ENCODE measurements around the gene DRC7. TPM values are rescaled to one million over a fixed set of nuclear protein-coding genes. Genes with fewer than 3 reads are reported as not detected.

DRC7 gene
- polyA plus RNA-seq, 1 donor (not counting 4 experiments of a cell fraction or from before 2014, with no cell fraction given): not detected

DNA sequence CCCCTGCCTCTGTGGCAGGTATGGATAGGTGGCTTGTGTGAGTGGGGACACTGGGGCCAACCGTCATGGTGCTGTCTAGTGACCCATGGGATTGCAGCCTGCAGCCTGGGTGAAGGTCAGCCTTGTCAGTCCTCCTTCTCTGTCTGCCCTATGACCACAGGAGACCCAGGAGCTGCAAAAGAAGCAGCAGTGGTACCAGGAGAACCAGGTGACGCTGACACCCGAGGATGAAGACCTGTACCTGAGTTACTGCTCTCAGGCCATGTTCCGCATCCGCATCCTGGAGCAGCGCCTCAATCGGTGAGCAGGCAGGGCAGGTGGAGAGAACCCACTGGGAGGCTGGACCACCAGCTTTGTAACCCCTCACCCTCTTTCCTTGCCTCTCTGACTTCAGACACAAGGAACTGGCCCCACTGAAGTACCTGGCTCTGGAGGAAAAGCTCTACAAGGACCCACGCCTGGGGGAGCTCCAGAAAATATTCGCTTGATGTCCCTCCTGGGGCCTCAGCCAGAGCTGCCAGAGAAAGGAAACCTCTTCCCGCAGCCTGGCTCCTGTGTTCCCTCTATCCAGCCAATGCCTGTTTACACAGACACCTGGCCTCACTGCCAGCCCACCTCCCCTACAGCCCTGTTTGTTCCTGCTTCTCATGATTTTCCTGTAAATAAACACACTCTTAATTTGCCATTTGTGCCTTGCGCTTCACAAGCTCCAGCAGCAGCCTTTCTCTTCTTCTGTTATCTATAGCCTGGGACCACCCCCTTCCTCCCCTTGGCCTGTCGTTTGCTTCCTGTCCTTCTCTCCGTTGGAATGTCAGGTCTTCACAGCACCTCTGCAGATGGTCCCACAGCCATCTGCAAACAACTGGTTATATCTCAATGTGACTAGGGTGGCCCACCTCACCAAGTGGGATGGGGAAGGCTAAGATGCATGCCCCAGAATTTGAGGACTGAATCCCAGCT, 36.4 kb downstream of the DRC7 start:
- dilution Hi-C loops (cut with MboI; ENCODE audit: extremely low pct_ligation_motif_present, low sequenced_read_pairs): no loop called here
- Histone ChIP-seq H3K9ac (ENCODE audit: control insufficient read depth, extremely low read depth, insufficient read depth, low read length) (no peak overlapping the region), H3K9me1 (ENCODE audit: control insufficient read depth, extremely low read depth, insufficient read depth, low read length) (no peaks in the 10 kb centered on the region), H3K4me2 (ENCODE audit: control insufficient read depth, extremely low read depth, insufficient read depth, low read depth, low read length) (no peak overlapping the region), H3K4me1 (ENCODE audit: control insufficient read depth, extremely low read depth, insufficient read depth, low read length) (peaks cover 5% of the 10 kb centered on the region), H3K27me3 (ENCODE audit: control insufficient read depth, extremely low read depth, insufficient read depth, low read length) (no peaks in the 10 kb centered on the region), H3K27ac (ENCODE audit: control insufficient read depth, insufficient read depth, low read length) (no peak overlapping the region), H3K36me3 (ENCODE audit: control insufficient read depth in 2 of 2, extremely low read depth in 1 of 2, insufficient read depth in 2 of 2, low read length in 2 of 2) (no peaks in the 10 kb centered on the region), H4K20me1 (ENCODE audit: control insufficient read depth, extremely low read depth, insufficient read depth, low read length) (no peaks in the 10 kb centered on the region), H2AFZ (ENCODE audit: control insufficient read depth, low read length) (no peak overlapping the region), H3K9me3 (ENCODE audit: control insufficient read depth, low read depth, low read length) (no peaks in the 10 kb centered on the region), H3K79me2 (ENCODE audit: control insufficient read depth, insufficient read depth, low read length) (no peaks in the 10 kb centered on the region), H3K4me3 (ENCODE audit: control insufficient read depth in 2 of 3, extremely low read depth in 1 of 3, insufficient read depth in 2 of 3, low read depth in 1 of 3, low read length in 3 of 3) (no peak overlapping the region)
- TF ChIP-seq, protein P1, sequence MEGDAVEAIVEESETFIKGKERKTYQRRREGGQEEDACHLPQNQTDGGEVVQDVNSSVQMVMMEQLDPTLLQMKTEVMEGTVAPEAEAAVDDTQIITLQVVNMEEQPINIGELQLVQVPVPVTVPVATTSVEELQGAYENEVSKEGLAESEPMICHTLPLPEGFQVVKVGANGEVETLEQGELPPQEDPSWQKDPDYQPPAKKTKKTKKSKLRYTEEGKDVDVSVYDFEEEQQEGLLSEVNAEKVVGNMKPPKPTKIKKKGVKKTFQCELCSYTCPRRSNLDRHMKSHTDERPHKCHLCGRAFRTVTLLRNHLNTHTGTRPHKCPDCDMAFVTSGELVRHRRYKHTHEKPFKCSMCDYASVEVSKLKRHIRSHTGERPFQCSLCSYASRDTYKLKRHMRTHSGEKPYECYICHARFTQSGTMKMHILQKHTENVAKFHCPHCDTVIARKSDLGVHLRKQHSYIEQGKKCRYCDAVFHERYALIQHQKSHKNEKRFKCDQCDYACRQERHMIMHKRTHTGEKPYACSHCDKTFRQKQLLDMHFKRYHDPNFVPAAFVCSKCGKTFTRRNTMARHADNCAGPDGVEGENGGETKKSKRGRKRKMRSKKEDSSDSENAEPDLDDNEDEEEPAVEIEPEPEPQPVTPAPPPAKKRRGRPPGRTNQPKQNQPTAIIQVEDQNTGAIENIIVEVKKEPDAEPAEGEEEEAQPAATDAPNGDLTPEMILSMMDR (optimal IDR thresholded peaks at IDR 0.05 in 1 of 3, IDR thresholded peaks at IDR 0.05 in 1 of 3, conservative IDR thresholded peaks at IDR 0.05 in 1 of 3; ENCODE audit: extremely low read depth in 1 of 3, insufficient read depth in 2 of 3, low read length in 3 of 3): no peak
- no peak for TF ChIP-seq EZH2 (IDR thresholded peaks at IDR 0.05; ENCODE audit: low read length)
- FAIRE-seq (no peak), DNase-seq (ENCODE audit: low read depth, low spot score) (no peak)

DNA sequence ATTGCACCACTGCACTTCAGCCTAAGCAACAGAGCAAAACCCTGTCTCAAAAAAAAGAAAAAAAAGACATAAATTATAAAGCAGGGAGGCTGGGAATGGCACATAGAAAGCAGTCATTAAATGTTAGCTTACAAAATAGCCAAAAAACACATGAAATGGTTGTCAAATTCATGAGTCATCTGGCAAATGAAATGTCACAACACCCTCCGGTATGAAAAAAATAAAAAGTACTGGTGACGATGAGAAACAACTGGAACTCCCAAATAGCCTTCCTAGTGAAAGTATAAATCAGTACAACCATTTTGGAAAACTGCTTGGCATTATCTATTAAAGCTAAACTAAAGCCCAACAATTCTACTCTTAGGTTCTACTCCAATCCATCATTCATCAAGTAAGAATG, 37.4 kb downstream of the DRC7 start:
- TF ChIP-seq, protein P1 (optimal IDR thresholded peaks at IDR 0.05 in 1 of 3, IDR thresholded peaks at IDR 0.05 in 1 of 3, conservative IDR thresholded peaks at IDR 0.05 in 1 of 3; ENCODE audit: extremely low read depth in 1 of 3, insufficient read depth in 2 of 3, low read length in 3 of 3): no peak
- TF ChIP-seq EZH2 (IDR thresholded peaks at IDR 0.05; ENCODE audit: low read length): no peak
- Histone ChIP-seq H3K79me2 (ENCODE audit: control insufficient read depth, insufficient read depth, low read length) (peaks cover under 1% of the 10 kb centered on the region), H3K4me2 (ENCODE audit: control insufficient read depth, extremely low read depth, insufficient read depth, low read depth, low read length) (no peak overlapping the region), H3K4me3 (ENCODE audit: control insufficient read depth in 2 of 3, extremely low read depth in 1 of 3, insufficient read depth in 2 of 3, low read depth in 1 of 3, low read length in 3 of 3) (no peak overlapping the region), H3K4me1 (ENCODE audit: control insufficient read depth, extremely low read depth, insufficient read depth, low read length) (peaks cover 14% of the 10 kb centered on the region), H3K9me3 (ENCODE audit: control insufficient read depth, low read depth, low read length) (no peaks in the 10 kb centered on the region), H3K27ac (ENCODE audit: control insufficient read depth, insufficient read depth, low read length) (no peak overlapping the region), H3K27me3 (ENCODE audit: control insufficient read depth, extremely low read depth, insufficient read depth, low read length) (no peaks in the 10 kb centered on the region), H4K20me1 (ENCODE audit: control insufficient read depth, extremely low read depth, insufficient read depth, low read length) (no peaks in the 10 kb centered on the region), H2AFZ (ENCODE audit: control insufficient read depth, low read length) (no peak overlapping the region), H3K36me3 (ENCODE audit: control insufficient read depth in 2 of 2, extremely low read depth in 1 of 2, insufficient read depth in 2 of 2, low read length in 2 of 2) (peaks cover 0 to 4% of the 10 kb centered on the region in 2 experiments), H3K9ac (ENCODE audit: control insufficient read depth, extremely low read depth, insufficient read depth, low read length) (no peak overlapping the region), H3K9me1 (ENCODE audit: control insufficient read depth, extremely low read depth, insufficient read depth, low read length) (no peaks in the 10 kb centered on the region)
- no peak for FAIRE-seq
- dilution Hi-C loops (cut with MboI; ENCODE audit: extremely low pct_ligation_motif_present, low sequenced_read_pairs): no loop called here
- DNase-seq (ENCODE audit: low read depth, low spot score): no peak

All from keratinocyte (primary cell).